GM20000 (cell line): Measurements from ENCODE around the gene C5orf34.
A peak's percentile ranks its signal among the peaks of the same experiment; 100 is the strongest.
"Not testable (repeated sequence)": the region's sequence is repeated elsewhere in the genome, so short reads cannot be mapped to it uniquely, and the experiment has no call there.

ENCODE experiments used
- DNase-seq: peaks from one replicate; pipeline ENCODE4 v3.0.0; 2012; ENCODE audit warnings: low spot score
- TF ChIP-seq, protein P1 (sequence below): IDR thresholded peaks from 2 replicates; pipeline ENCODE4 v1.5.1; 2012; ENCODE audit warnings: mild to moderate bottlenecking, control low read depth; ENCODE audit errors: extremely low read depth, missing control alignments

Gene C5orf34

DNA sequence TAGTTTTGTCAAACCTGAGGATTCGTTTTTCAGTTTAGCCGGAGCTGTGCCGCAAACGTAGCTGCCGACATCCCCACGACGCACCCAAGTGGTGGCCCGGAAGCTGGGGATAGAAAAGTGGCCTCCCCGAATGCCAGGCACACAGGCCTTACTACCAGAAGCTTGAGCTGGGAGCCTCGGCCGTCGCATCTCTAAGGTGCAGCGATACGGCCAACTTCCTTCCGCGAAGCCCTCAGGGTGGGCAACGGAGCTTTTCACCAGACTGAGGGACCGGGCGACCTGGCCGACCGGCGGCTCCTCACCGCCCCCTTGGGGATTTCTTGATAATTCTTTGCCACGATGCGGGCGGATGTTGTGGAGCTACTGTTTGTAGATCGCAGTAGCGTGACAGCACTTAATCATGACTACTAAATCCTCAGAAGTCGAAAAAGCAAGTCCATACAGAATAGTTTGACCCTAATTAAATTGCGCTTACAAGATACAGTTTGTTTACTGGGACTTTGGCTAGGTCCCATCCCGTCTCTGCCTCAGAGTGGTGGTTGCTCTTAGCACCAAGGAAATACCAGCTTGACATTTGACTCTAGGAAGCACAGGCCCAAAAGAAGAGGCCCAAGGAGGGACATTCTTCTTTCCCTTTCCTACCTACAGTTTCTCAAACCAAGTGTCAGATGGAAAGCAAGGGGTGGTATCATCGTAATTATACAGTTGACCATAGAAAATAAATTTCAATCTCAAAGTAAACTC is 30.7 kb downstream of the C5orf34 start:
- DNase-seq, result peak; percentile 83
- TF ChIP-seq, protein P1, sequence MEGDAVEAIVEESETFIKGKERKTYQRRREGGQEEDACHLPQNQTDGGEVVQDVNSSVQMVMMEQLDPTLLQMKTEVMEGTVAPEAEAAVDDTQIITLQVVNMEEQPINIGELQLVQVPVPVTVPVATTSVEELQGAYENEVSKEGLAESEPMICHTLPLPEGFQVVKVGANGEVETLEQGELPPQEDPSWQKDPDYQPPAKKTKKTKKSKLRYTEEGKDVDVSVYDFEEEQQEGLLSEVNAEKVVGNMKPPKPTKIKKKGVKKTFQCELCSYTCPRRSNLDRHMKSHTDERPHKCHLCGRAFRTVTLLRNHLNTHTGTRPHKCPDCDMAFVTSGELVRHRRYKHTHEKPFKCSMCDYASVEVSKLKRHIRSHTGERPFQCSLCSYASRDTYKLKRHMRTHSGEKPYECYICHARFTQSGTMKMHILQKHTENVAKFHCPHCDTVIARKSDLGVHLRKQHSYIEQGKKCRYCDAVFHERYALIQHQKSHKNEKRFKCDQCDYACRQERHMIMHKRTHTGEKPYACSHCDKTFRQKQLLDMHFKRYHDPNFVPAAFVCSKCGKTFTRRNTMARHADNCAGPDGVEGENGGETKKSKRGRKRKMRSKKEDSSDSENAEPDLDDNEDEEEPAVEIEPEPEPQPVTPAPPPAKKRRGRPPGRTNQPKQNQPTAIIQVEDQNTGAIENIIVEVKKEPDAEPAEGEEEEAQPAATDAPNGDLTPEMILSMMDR, result peak; percentile 43

DNA sequence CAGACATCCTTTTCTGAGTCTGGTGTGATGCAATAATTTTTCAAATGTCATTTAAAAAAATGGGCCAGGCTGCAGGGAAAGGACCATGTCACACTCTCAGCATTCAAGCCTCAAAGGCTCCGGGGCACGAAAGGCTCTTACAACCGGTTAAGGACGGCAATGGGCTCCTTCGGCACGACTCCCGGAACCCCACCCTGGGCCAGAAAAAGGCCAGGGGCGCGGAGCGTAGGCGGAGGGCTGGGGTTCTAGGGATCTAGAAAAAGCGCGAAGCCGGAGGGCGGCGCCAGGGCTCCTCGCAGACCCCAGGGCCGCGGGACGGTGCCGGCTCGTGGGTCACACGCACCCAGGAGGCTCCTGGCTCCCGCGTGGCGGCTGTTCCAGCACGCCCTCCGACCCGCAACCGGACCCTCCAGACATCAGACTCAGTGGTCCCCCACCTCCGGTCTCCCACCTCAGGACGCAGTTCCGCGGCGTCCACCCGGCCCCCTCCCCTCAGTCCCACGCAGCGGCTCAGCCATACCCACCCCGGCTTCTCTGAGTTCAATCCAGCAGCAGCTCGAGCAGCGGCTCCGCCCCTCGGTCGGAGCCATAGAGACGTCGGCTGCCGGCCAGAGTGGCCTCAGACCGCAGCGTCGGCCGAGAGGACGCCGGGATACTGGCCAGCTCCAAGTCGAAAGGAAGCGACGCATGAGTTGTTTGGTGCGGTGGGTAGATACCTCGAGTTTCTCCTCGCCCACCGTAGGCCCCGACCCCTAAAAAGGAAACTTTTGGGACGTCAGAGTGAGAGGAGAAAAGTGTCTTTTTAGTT is 31.4 kb downstream of the C5orf34 start, which contains the start of gene TMEM267:
Gene TMEM267, minus strand, starts transcription at position 568 of the 808 bp plus-strand sequence. CDS start 29,896 bp downstream, outside the sequence.
- TF ChIP-seq, protein P1, result no peak
- DNase-seq, result peak; percentile 89

DNA sequence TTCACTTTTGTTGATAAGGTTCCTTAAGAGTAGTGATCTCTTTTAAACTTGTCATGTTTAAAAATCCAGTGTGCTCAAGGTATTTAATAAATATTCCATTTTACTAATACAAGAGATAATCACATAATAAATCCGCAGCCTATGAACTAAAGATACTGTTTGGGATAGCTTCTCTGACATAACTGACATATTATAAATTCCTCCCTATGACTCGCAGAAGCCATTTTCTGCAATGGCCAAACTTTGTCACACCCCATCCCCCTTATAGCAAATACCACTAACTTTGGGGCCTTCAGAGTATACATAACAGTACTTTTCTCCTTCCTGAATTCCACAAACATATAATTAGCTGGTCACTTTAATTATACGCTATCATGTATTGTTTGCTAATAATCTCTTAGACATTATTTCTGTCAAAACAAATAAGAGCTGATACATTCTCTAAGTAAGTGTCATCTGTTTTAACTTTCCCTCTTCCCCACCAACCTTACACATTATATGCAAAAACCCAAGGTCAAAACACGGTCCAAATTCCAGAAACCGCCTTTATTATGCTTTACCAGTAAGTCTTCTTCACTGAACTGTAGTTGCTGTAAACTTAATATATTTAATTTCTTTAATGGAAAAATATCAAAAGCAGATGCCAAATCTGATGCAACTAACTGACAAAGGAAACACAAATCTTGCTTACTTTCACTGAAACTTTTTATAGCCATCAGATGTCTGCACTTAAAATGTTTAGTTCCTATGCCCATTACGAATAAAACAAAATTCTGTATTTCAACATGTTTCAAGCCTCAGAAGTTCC is 32.3 kb downstream of the C5orf34 start:
- no peak for DNase-seq
- TF ChIP-seq, protein P1, result no peak

DNA sequence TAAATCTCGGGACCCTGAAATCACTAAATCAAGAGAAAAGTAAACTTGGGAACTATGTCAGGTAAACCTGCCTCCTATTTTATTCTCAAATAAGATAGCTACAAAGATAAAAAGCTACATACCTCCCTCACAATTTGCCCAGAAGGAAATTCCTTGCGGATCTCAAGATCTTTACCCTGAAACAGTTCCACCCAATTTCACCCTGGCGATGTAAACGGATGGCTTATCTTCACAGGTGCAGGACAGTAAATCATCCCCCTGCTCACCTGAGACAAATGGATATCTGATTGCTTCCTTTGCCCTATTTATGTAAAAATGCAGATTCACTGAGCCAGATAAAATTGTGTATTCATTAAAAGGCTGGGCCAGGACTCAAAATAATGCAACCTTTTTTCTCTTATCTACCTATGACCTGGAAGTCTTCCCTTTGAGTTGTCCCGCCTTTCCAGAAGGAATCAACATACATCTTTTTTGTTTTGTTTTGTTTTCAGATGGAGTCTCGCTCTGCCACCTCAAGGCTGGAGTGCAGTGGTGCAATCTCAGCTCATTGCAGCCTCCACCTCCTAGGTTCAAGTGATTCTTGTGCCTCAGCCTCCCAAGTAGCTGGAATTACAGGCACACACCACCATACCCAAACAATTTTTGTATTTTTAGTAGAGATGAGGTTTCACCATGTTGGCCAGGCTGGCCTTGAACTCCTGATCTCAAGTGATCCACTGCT is 45.1 kb downstream of the C5orf34 start:
- no peak for DNase-seq
- TF ChIP-seq, protein P1, result no peak

DNA sequence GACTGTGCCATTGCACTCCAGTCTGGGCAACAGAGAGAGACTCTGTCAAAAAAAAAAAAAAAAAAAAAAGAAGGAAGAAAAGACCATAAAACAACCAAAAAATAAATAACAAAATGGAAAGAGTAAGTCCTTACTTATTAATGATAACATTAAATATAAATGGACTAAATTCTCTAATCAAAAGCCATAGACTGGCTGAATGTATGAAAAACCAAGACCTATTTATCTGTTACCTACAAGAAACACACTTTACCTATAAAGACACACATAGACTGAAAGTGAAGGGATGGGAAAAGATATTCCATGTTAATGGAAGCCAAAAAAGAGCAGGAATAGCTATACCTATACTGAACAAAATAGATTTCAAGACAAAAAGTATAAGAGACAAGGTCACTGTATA is 47.8 kb downstream of the C5orf34 start:
- TF ChIP-seq, protein P1, result no peak

DNA sequence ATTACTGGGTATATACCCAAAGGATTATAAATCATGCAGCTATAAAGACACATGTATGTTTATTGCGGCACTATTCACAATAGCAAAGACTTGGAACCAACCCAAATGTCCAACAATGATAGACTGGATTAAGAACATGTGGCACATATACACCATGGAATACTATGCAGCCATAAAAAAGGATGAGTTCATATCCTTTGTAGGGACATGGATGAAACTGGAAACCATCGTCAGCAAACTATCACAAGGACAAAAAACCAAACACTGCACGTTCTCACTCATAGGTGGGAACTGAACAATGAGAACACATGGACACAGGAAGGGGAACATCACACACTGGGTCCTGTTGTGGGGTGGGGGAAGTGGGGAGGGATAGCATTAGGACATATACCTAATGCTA is 49.5 kb downstream of the C5orf34 start:
- DNase-seq, result not testable (repeated sequence)

More for the DNA sequence above, 47.8 kb downstream of the C5orf34 start:
- no peak for DNase-seq

DNA sequence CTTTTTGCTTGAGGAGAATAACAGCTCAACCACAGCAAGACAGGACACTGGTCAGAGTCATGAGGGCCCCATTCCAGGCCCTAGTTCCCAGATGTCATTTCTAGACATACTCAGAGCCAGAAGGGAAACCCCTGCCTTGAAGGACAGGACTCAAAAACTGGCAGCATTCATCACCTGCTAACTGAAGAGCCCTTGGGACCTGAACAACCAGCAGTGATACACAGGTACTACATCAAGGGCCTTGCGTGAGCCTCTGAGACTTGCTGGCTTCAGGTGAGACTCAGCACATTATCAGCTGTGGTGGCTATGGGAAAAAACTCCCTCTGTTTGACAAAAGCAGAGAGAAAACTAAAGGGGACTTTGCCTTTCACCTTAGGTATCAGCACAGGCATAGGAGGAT is 53.9 kb downstream of the C5orf34 start:
- no peak for DNase-seq
- TF ChIP-seq, protein P1, result no peak
